HepG2 (cell line): ENCODE measurements around the gene RPL37A. TPM values are rescaled to one million over a fixed set of nuclear protein-coding genes. Genes with fewer than 3 reads are reported as not detected.
A peak's percentile ranks its signal among the peaks of the same experiment; 100 is the strongest.

Experiments used
- KDM6A ChIP-seq: IDR thresholded peaks from 2 replicates; pipeline ENCODE4 v1.6.1; 2016; ENCODE audit warnings: low read depth
- NCOA2 ChIP-seq: sonication (generic); formaldehyde crosslinking; IDR thresholded peaks from 2 replicates; pipeline ENCODE4 v1.8.0; 2022; ENCODE audit warnings: inconsistent platforms
- RAD51 ChIP-seq: fragments of 450-650 bp; IDR thresholded peaks from 2 replicates; pipeline ENCODE4 v1.6.1; 2016; ENCODE audit warnings: borderline replicate concordance
- RARA ChIP-seq: IDR thresholded peaks from 2 replicates; pipeline ENCODE4 v1.6.1; 2016; ENCODE audit warnings: missing genetic modification reagents, missing compliant biosample characterization
- ZKSCAN5 ChIP-seq: sonication (generic); formaldehyde crosslinking; IDR thresholded peaks from 2 replicates; pipeline ENCODE4 v1.5.1; 2020; ENCODE audit warnings: mild to moderate bottlenecking, missing genetic modification reagents
- ZNF253 ChIP-seq: sonication (generic); formaldehyde crosslinking; IDR thresholded peaks from 2 replicates; pipeline ENCODE4 v1.8.0; 2022; ENCODE audit warnings: mild to moderate bottlenecking, missing genetic modification reagents, borderline replicate concordance
- ZNF503 ChIP-seq: sonication (generic); formaldehyde crosslinking; IDR thresholded peaks from 2 replicates; pipeline ENCODE4 v1.4.0; 2020; ENCODE audit warnings: missing genetic modification reagents
- ZNF678 ChIP-seq: sonication (generic); formaldehyde crosslinking; IDR thresholded peaks from 2 replicates; pipeline ENCODE4 v1.4.0; 2020; ENCODE audit warnings: mild to moderate bottlenecking, missing genetic modification reagents
- polyA plus RNA-seq, 8 experiments: library from polyadenylated mRNA; depleted of rRNA in 3 of 8; stranded (reverse) in 7 of 8; unstranded in 1 of 8; fragments of >200 nt; fragmentation: Illumina TruSeq in 4 of 8; extraction: Trizol in 4 of 8; gene quantifications; 2 replicates each; pipeline versions ENCODE4 v1.2.1 to v1.2.3, GENCODE V29; 2011 to 2016; ENCODE audit warnings: low read depth in 4 of 8, missing spikeins in 1 of 8, mixed read lengths in 1 of 8; ENCODE audit not compliant: insufficient read depth in 1 of 8
- total RNA-seq, 5 experiments: library from RNA; depleted of rRNA; stranded (reverse); fragments of >200 nt; fragmentation: Illumina TruSeq; extraction: Trizol; gene quantifications; 2 replicates each; pipeline ENCODE4 v1.2.3, GENCODE V29; 2016; ENCODE audit warnings: low read depth in 1 of 5
- TF ChIP-seq, protein P1 (sequence below): sonication (generic); formaldehyde crosslinking; IDR thresholded peaks from 2 replicates; pipeline ENCODE4 v1.4.0; 2020; ENCODE audit warnings: missing genetic modification reagents, borderline replicate concordance
- TF ChIP-seq, protein P2 (sequence below): IDR thresholded peaks from 2 replicates; pipeline ENCODE4 v1.6.1; 2012; ENCODE audit warnings: low read depth, low read length, improper control_type of control experiment
- TF ChIP-seq, protein P3 (sequence below): sonication (generic); formaldehyde crosslinking; IDR thresholded peaks from 2 replicates; pipeline ENCODE4 v1.4.0; 2020; ENCODE audit warnings: missing genetic modification reagents, borderline replicate concordance
- TF ChIP-seq, protein P4 (sequence below): IDR thresholded peaks from 2 replicates; pipeline ENCODE4 v1.6.1; 2016; ENCODE audit warnings: low read depth, missing genetic modification reagents, missing compliant biosample characterization

The RPL37A gene
- total and polyA plus RNA-seq, 2 of the 13 experiments (the other 11 are each of a cell fraction or from before 2014, with no cell fraction given), result 6,902 to 7,910 TPM

DNA sequence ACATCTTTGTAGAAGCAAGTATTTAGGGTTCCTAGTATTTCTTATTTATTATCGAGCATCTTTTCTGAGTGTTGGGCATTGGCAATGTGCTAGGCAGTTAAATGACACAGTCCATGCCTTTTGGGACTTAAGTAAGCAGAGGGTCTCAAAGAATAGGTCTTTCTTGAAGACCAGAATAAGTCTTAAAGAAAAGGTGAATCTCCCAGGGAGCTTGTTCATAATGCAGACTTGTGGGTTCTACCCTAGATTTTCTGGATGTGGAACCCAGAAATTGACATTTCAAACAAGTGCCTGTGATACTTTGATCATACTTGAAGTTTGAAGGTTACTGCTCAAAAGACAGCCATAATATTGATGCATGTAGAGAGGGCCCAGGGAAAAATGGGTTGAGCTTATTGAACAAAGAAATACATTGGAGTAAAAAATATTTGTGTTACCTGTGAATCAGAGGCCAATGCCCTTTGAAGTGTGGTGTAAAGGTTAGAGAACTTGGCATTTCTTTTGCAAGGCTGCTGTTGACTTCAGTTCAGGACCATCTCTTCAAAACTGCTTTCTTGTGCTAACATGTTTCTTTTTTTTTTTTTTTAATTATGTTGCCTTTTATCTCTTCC, 24.4 kb downstream of the RPL37A start (continued):
- TF ChIP-seq RARA (CRISPR knock-in tag) (peak; percentile 94), KDM6A (CRISPR knock-in tag) (peak; percentile 76; the same call in 1 of the 2 replicates), NCOA2 (CRISPR knock-in tag) (peak; percentile 90), ZNF678 (no peak), ZNF503 (peak; percentile 64; the same call in 1 of the 2 replicates), RAD51 (no peak), ZNF253 (CRISPR knock-in tag) (no peak), ZKSCAN5 (CRISPR knock-in tag) (no peak)
- TF ChIP-seq, protein P1, sequence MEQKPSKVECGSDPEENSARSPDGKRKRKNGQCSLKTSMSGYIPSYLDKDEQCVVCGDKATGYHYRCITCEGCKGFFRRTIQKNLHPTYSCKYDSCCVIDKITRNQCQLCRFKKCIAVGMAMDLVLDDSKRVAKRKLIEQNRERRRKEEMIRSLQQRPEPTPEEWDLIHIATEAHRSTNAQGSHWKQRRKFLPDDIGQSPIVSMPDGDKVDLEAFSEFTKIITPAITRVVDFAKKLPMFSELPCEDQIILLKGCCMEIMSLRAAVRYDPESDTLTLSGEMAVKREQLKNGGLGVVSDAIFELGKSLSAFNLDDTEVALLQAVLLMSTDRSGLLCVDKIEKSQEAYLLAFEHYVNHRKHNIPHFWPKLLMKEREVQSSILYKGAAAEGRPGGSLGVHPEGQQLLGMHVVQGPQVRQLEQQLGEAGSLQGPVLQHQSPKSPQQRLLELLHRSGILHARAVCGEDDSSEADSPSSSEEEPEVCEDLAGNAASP, result peak; percentile 65; the same call in 1 of the 2 replicates
- TF ChIP-seq, protein P2, sequence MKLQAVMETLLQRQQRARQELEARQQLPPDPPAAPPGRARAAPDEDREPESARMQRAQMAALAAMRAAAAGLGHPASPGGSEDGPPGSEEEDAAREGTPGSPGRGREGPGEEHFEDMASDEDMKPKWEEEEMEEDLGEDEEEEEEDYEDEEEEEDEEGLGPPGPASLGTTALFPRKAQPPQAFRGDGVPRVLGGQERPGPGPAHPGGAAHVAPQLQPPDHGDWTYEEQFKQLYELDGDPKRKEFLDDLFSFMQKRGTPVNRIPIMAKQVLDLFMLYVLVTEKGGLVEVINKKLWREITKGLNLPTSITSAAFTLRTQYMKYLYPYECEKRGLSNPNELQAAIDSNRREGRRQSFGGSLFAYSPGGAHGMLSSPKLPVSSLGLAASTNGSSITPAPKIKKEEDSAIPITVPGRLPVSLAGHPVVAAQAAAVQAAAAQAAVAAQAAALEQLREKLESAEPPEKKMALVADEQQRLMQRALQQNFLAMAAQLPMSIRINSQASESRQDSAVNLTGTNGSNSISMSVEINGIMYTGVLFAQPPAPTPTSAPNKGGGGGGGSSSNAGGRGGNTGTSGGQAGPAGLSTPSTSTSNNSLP, result peak; percentile 73
- TF ChIP-seq, protein P3, sequence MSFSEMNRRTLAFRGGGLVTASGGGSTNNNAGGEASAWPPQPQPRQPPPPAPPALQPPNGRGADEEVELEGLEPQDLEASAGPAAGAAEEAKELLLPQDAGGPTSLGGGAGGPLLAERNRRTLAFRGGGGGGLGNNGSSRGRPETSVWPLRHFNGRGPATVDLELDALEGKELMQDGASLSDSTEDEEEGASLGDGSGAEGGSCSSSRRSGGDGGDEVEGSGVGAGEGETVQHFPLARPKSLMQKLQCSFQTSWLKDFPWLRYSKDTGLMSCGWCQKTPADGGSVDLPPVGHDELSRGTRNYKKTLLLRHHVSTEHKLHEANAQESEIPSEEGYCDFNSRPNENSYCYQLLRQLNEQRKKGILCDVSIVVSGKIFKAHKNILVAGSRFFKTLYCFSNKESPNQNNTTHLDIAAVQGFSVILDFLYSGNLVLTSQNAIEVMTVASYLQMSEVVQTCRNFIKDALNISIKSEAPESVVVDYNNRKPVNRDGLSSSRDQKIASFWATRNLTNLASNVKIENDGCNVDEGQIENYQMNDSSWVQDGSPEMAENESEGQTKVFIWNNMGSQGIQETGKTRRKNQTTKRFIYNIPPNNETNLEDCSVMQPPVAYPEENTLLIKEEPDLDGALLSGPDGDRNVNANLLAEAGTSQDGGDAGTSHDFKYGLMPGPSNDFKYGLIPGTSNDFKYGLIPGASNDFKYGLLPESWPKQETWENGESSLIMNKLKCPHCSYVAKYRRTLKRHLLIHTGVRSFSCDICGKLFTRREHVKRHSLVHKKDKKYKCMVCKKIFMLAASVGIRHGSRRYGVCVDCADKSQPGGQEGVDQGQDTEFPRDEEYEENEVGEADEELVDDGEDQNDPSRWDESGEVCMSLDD (CRISPR knock-in tag), result 0 out of 2 replicates have a peak, but pooled peaks have one; percentile 76
- TF ChIP-seq, protein P4, sequence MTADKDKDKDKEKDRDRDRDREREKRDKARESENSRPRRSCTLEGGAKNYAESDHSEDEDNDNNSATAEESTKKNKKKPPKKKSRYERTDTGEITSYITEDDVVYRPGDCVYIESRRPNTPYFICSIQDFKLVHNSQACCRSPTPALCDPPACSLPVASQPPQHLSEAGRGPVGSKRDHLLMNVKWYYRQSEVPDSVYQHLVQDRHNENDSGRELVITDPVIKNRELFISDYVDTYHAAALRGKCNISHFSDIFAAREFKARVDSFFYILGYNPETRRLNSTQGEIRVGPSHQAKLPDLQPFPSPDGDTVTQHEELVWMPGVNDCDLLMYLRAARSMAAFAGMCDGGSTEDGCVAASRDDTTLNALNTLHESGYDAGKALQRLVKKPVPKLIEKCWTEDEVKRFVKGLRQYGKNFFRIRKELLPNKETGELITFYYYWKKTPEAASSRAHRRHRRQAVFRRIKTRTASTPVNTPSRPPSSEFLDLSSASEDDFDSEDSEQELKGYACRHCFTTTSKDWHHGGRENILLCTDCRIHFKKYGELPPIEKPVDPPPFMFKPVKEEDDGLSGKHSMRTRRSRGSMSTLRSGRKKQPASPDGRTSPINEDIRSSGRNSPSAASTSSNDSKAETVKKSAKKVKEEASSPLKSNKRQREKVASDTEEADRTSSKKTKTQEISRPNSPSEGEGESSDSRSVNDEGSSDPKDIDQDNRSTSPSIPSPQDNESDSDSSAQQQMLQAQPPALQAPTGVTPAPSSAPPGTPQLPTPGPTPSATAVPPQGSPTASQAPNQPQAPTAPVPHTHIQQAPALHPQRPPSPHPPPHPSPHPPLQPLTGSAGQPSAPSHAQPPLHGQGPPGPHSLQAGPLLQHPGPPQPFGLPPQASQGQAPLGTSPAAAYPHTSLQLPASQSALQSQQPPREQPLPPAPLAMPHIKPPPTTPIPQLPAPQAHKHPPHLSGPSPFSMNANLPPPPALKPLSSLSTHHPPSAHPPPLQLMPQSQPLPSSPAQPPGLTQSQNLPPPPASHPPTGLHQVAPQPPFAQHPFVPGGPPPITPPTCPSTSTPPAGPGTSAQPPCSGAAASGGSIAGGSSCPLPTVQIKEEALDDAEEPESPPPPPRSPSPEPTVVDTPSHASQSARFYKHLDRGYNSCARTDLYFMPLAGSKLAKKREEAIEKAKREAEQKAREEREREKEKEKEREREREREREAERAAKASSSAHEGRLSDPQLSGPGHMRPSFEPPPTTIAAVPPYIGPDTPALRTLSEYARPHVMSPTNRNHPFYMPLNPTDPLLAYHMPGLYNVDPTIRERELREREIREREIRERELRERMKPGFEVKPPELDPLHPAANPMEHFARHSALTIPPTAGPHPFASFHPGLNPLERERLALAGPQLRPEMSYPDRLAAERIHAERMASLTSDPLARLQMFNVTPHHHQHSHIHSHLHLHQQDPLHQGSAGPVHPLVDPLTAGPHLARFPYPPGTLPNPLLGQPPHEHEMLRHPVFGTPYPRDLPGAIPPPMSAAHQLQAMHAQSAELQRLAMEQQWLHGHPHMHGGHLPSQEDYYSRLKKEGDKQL, result peak; percentile 67
